EH (cell line): Measurements from ENCODE around the gene ENDOU.

Source experiments
- DNase-seq: peaks from one replicate; pipeline ENCODE4 v3.0.0-alpha.2; 2015; ENCODE audit warnings: low read depth

ENDOU gene, protein sequence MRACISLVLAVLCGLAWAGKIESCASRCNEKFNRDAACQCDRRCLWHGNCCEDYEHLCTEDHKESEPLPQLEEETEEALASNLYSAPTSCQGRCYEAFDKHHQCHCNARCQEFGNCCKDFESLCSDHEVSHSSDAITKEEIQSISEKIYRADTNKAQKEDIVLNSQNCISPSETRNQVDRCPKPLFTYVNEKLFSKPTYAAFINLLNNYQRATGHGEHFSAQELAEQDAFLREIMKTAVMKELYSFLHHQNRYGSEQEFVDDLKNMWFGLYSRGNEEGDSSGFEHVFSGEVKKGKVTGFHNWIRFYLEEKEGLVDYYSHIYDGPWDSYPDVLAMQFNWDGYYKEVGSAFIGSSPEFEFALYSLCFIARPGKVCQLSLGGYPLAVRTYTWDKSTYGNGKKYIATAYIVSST

DNA sequence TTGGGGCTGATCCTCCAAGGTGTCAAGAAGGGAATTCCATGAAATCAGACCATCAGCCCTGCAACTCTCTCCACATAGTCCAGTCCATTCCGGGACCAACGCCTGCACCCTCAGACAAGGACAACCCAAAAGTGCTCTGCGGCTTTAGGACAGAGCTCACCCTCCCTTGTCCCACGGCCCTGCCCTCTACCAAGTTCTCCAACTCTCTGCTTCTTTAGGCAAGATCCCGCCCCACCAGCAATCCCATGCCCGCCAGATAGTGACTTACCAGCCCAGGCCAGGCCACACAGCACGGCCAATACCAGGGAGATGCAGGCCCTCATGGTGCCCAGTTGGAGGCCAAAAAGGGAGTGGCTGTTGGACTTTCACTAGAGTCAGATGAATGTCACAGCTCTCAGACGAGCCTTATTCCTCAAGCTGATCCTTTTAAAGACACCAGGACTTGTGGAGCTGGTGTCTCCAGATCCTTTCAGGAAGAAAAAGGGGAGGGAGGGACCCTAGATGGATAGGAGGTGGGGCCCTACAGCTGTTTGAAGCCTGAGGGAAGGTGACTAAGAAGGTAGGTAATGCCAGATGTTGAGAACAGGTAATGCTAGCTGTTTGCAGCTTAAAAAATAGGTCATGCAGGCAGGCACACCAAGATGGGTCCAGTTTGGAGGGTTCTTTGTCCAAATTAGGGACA lies at the start of gene ENDOU:
Gene ENDOU (minus strand): TSS at position 400 of the 682 bp plus-strand sequence. CDS start 77 bp downstream, at position 323.
- DNase-seq, result no peak

DNA sequence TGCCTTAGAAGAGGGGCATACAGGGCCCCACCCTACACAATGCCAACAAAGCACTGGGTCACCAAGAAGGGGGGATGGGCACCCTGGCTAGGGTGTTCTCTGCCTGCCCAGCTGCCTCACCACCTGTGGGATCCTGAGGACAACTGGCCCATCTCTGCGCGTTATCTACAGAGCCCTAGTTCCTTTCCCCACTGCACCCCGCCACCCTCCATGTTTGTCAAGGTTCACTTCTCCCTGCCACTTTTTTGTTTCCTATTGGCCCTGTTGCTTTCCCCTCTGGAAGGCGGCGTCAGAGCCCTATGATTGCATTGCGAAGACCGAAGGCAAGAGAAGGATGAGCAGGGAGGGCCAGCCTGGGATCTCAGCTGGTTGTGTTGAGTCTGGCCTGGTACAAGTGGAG lies 49.4 kb upstream of the ENDOU start:
- DNase-seq, result no peak

DNA sequence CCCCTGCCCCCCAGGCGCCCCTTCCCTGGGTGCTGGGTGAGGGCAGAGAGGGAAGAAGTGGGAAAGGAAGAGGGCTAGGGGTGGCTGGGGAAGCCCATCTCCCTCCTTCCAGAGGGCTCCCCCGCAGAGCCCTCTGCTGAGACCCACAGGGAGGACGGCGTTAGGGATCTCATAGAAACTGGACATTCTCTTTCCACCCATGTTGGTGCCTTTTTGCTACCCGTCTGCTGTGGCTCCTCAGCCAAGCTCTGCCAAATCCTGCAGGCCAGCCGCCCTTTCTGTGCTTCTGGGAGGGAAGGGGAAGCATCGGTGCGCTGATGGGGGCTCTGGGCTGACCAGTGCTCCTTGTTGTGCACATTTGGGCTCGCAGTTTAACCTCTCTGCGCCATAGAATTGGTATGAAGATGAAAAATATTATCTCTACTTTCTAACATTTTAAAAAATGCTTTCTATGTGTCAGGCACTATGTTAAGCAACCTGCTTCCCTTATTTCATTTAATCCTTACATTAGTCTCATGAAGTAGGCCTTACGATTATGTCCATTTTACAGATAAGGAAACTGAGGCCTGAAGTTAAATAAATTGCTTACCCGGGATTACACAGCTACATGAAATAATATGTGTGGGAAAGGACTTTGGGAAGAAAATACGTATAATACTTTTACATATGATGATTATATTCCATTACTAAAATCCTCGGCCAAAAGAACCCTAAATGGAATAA lies 48.7 kb upstream of the ENDOU start:
- no peak for DNase-seq

- peak; percentile 70 for DNase-seq
These were observed 48.0 kb upstream of the ENDOU start, which contains the start of gene SLC48A1 for GRCh38 chr12:47773062-47773857. SLC48A1 (plus strand) TSS chr12:47773238; CDS start chr12:47773305, 67 bp downstream.

- DNase-seq, result no peak
These were observed 47.4 kb upstream of the ENDOU start for GRCh38 chr12:47772738-47773061.

- no peak for DNase-seq
These were observed 46.9 kb upstream of the ENDOU start for GRCh38 chr12:47772094-47772660.

DNA sequence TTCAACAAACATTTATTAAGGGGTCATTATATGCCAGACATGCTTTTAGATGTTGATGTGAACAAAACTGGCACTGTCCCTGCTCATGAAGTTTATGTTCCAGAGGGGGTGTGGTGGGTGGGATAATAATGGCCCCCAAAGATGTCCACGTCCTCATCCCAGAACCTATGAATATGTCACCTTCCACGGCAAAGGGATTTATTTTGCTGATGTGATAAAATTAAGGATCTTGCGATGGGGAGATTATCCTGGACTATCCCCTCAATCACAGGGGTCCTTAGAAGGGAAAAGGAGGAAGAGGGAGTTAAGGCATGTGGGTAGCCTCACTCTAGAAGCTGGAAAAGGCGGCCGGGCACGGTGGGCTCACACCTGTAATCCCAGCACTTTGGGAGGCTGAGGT lies 46.0 kb upstream of the ENDOU start:
- no peak for DNase-seq

DNA sequence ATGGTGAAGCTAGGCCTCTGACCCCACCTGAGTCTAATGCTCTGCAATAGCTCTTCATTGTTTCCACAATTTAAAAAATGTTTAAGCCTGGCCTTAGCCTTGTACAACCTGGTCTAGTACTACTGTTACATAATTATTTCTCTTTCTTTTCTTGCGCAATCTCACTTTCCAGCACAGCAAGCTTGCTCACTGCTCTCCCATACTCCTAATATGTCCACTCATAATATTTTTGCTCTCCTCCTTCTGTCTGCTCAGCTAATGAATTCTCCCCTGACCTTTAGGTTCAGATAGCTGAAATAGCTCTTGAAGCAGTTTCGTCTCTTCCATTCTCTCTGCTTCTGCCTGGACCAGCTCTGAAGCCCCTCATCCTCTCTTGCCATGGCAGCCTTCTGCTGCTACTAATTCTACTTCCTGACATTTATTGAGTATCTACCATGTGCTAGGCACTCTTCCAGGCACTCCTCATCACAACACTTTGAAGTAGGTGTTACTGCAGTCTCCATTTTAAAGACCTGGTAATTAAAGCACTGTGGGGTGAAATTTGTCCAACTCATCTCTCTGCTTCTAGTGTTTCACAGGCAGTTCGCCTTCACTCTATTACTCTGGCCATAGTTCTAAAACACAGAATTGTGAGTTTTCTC lies 44.9 kb upstream of the ENDOU start:
- peak; percentile 55 for DNase-seq

- no peak for DNase-seq
These were observed 44.2 kb upstream of the ENDOU start for GRCh38 chr12:47769234-47770085.

DNA sequence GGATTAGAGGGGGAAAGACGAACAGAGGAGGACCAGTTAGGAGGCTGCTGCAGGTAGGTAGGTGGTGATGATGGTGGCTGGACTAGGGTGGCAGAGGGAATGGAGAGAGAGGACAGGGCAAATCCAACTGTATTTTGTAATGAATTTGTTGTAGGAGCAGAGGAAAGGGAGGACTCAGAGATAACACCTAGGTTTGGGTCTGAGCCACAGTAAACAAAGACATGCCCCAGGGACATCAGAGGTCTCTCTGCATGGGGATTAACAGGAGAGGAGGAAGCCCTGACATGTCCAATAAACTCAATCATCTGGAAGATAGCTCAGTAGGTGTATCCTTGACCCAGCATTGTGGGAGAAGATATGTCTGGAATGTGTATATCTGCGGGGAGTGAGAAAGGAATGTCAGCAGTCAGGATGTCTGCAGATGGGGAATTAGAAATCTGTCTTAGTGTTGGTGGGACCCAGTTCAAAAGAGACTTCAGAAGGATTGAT lies 43.1 kb upstream of the ENDOU start:
- peak; percentile 56 for DNase-seq

GRCh38 chr12:47767216-47767724 lies 42.0 kb upstream of the ENDOU start:
- DNase-seq, result peak; percentile 53

DNA sequence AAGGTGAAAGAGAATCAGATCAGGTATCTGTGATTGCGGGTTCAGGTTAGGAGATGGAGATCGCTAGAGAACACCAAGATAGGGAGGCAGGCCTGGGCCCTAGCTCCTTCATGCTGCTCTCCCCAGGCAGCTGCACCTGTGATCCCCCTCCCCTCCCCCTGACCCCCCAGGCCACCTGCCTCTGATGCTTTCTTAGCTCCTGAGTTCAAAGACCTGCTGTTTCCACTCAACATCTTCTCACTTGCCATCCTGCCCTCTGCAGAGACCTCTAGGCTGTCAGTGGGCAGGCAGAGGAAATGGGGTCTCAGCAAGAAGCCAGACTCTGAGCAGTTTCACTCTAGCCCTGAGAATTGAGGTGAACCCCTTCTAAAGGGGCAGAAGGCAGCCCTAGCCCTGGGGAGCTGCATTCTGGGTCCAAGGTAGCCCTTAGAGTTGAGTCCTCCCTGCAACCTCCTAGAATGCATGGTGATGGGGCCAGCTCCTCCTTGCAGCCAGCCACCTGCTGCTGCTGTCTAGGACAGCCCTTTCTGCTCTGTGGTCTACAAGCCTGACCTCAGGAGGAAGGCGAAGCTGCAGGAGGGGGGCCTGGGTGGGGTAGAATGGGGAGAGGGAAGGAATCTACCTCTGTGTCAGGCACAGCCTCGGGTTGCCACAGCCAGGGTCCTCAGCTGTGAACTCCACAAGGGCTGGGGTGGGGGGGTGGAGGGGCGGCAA lies 41.4 kb upstream of the ENDOU start:
- no peak for DNase-seq

DNA sequence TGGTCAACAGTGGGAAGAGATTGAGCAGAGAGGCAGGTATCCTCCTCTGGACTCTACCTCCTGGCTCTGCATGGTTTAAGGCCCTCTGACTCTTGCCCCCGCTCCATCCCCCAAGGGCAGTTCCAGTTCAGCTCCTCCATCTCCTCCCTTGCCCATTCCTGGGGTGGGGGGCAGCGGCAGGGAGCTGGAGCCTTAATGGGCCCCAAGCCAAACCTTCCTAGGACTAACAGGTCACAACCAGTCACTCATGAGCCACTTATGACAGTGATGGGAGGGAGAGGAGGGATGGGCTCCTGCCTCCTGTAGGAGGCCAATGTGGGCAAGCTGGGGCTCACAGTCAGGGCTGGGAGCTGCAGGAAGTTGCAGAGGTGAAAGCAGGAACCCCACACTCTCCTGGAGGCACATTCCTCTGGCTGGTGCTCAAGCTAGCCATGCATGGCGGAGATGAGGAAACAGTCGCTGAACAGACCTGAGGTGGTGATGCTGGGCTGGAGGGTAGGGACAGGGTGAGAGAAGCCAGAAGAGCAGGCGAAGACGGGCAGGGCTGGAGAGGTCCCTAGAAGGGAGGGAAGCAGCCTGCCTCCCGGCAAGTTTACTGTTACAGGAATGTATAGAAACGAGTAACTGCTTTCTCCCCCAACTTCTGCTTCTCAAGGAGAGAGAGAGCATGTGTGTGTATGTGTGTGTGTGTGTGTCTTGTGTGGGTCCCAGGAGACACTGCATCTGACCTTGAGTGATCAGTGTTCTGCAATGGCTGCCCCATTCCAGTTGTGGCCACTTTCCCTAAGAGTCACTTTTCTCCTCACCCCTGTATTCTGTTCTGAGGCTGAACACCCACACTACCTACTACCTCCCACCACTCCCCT lies 38.4 kb upstream of the ENDOU start:
- no peak for DNase-seq

GRCh38 chr12:47762850-47763465 lies 37.7 kb upstream of the ENDOU start:
- DNase-seq, result no peak

DNA sequence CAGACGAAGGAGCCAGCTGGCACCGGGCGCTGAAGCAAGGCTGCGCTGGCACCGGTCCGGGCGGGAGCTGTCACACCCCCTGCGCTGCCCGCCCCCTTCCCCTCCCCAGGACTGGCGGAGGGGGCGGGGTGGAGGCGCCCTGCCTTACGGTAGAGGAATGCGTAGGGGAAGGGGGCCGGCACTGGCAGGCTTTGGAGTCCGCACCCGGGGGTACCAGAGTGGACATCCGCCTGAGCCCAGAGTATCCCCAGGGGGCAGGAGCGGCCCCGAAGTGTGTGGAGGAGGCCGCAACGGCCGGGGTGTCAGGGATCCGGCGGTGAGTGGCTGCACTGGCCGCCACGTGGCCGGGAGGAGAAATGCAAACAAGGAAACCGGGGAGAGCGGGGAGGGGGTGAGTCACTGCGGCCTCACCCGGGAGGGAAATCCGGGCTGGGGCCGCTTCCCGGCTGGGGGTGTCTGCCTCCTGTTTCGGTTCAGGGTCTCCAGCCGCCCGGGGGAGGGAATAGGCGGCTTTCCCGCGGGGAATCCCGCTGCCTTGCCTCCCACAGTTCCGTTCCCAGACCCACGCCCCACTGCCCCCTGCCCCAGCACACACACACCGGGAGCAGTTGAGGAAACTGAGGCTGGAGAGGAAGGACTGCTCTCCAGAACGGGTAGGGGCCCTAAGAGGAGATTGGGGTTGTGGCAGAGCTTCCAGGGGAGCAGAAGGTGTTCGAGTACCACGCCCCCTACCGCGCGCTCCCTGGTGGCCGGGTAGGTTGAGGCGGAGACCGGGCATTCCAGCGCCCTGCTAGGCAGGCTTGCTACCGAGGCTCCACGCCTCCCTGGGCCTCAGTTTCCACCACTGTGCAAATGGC lies 33.8 kb upstream of the ENDOU start, which contains the start of gene RAPGEF3:
Gene RAPGEF3 (minus strand): TSS at position 47 of the 857 bp plus-strand sequence. CDS start 324 bp downstream, outside the sequence.
- DNase-seq, result peak; percentile 86

DNA sequence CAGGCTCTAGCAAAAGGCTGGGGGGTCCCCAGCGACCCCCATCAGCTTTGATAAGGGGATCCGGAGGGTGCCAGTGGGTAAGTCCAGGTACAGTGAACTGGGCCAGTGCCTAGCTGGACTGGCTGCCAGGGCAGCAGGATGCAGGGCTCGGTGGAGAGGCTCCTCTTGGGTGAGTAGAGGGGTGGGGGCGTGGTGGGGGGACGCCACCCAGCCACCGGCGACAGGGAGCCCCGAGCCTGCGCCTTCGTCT lies 33.2 kb upstream of the ENDOU start:
- no peak for DNase-seq
